GM12891 (cell line): ENCODE measurements around the gene SNX15. TPM values are rescaled to one million over a fixed set of nuclear protein-coding genes. Genes with fewer than 3 reads are reported as not detected.
"Not testable (repeated sequence)": the region's sequence is repeated elsewhere in the genome, so short reads cannot be mapped to it uniquely, and the experiment has no call there.

Source experiments
- DNase-seq: peaks from one replicate; pipeline ENCODE4 v3.0.0; 2011; ENCODE audit warnings: low spot score; ENCODE audit not compliant: insufficient read length
- FAIRE-seq: peaks from 2 replicates; lab custom pipeline; 2011; peaks lifted over from hg19 to GRCh38; lab: Jason Lieb, UNC
- PAX5 ChIP-seq: IDR thresholded peaks from 2 replicates; pipeline ENCODE4 v1.6.1; 2011; ENCODE audit warnings: low read length, moderate library complexity, mild to moderate bottlenecking; ENCODE audit not compliant: insufficient read depth, severe bottlenecking
- POLR2A ChIP-seq: IDR thresholded peaks from 2 replicates; pipeline ENCODE4 v1.6.1; 2011; ENCODE audit warnings: low read depth, low read length, control low read depth
- POLR2AphosphoS5 ChIP-seq: IDR thresholded peaks from 2 replicates; pipeline ENCODE4 v1.6.1; 2011; ENCODE audit warnings: low read depth, low read length, control low read depth
- POU2F2 ChIP-seq: IDR thresholded peaks from 2 replicates; pipeline ENCODE4 v1.6.1; 2011; ENCODE audit warnings: low read depth, mild to moderate bottlenecking, control low read depth, low read length, moderate library complexity
- SPI1 ChIP-seq: IDR thresholded peaks from 2 replicates; pipeline ENCODE4 v1.6.1; 2011; ENCODE audit warnings: low read depth, low read length, control low read depth
- TAF1 ChIP-seq: IDR thresholded peaks from 2 replicates; pipeline ENCODE4 v1.6.1; 2011; ENCODE audit warnings: low read depth, low read length, control low read depth
- polyA plus RNA-seq: library from polyadenylated mRNA; unstranded; fragments of >200 nt; gene quantifications from one replicate; pipeline ENCODE4 v1.2.1, GENCODE V29; 2012; ENCODE audit warnings: low read depth, missing spikeins, inconsistent platforms; ENCODE audit not compliant: missing spikeins

The SNX15 gene, protein sequence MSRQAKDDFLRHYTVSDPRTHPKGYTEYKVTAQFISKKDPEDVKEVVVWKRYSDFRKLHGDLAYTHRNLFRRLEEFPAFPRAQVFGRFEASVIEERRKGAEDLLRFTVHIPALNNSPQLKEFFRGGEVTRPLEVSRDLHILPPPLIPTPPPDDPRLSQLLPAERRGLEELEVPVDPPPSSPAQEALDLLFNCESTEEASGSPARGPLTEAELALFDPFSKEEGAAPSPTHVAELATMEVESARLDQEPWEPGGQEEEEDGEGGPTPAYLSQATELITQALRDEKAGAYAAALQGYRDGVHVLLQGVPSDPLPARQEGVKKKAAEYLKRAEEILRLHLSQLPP
- polyA plus RNA-seq = 11.5 TPM

DNA sequence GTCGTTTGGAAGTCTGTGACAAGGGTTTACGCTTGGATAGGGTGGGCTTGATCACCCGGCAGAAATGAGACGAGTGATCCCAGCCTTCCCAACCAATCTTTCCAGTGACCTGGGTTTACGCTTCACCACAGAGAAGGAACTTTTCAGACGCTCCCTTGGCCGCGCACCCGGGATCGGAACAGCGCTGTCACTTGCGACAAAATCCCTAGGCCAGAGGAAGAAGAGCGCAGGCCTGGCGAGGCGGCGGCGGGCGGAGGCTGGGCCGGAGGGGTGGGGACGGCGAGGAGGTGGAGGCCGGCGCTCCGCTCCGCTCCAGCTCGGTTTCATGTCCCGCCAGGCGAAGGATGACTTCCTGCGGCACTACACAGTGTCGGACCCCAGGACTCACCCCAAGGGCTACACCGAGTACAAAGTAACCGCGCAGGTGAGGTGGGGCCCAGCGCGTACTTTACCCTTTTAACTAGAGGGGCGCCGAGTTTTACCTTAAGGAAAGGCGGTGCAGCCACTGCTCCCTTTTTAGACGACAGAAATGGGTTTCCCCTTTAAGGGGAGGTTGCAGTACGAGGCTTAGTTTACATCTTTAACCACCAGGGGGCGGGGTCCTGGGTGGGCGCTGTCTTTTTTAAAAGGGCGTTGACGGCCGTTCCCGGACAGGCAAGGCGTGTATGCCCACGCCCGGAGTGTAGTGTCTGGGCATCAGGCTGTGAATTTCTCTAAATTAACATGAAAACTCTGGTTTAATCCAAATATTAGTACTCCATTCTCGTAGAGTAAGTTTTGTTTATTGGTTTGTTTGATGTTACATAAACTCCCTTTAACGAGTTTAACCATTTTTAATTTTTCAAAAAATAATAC is at the start of gene SNX15:
Gene SNX15, plus strand, starts transcription at position 227 of the 855 bp plus-strand sequence. Its CDS starts 99 bp downstream, at position 326.
- FAIRE-seq (peak; percentile 71), DNase-seq (peak; percentile 90)
- TF ChIP-seq POLR2A (0 out of 2 replicates have a peak, but pooled peaks have one; percentile 33), TAF1 (no peak)

DNA sequence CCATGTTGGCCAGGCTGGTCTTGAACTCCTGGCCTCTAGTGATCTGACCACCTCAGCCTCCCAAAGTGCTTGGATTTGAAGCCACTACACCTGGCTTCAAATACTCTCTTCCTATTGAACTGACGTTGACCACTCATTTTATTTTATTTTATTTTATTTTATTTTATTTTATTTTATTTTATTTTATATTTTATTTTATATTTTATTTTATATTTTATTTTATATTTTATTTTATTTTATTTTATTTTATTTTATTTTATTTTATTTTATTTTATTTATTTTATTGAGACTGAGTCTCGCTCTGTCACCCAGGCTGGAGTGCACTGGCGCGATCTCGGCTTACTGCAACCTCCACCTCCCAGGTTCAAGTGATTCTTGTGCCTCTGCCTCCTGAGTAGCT is 43.9 kb upstream of the SNX15 start:
- not testable (repeated sequence) for DNase-seq, FAIRE-seq

DNA sequence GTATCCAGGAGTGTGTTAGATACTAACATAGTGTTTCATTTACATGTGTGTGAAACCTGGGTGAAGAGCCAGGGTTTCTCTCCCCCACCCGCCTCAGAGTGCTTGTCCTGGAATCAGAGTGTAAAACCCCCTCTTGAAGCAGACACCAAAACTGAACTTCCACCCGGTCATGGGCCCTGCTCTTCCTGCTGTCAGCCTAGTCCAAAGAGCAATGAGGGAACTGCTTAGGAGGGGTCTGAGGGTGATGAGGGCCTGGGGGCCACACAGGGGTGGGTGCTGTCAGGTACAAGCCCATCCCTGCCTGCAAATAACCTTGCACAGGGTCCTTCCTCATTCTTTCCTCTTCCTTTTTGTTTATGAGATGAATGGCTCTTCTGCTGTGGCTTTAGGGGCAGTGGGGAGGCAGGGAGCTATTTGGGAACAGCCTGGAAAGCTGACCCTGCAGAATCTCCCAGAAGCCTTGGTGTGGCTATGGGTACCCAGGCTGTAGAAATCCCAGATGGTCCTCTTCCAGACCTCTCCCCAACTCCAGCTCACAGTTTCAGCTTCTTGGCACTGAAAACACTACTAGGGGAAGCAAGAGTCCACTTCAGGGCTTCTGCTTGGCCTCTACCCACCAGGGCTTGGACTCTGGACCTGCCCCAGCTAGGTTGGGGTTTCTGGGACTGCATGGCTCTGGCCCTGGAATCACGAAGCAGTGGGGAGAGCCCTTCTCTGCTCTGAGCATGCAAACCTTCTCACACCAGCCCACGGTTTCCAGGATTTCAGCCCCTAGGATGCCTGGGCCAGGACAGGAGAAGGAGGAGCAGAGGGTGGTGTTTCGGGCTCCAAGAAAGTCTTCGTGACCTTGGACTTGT is 39.0 kb upstream of the SNX15 start:
- DNase-seq (no peak), FAIRE-seq (no peak)
- TF ChIP-seq POLR2AphosphoS5 = no peak
- no peak for TF ChIP-seq SPI1

DNA sequence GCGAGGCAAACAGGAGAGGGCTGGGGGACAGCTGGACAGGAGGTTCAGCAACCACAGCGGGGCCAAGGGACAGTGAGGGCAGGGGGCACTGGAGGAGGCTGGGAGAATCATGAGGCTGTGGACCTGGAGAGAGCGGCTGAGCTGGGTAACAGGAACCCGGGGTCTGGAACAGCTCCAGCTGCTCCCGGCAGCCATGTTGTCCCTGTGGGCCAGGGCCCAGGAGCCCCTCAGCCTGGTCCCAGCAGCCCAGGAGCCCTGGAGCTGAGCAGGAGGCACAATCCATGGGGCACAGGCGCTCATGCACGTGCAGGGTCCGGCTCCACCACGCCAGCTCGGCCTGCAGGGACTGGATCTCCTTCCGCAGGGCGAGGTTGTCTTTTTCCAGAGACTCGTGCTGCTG is 37.8 kb upstream of the SNX15 start:
- TF ChIP-seq PAX5 = no peak
- no peak for TF ChIP-seq SPI1
- no peak for TF ChIP-seq POLR2A
- TF ChIP-seq POLR2AphosphoS5 = no peak
- no peak for TF ChIP-seq POU2F2
- no peak for TF ChIP-seq TAF1
- DNase-seq (no peak), FAIRE-seq (no peak)

DNA sequence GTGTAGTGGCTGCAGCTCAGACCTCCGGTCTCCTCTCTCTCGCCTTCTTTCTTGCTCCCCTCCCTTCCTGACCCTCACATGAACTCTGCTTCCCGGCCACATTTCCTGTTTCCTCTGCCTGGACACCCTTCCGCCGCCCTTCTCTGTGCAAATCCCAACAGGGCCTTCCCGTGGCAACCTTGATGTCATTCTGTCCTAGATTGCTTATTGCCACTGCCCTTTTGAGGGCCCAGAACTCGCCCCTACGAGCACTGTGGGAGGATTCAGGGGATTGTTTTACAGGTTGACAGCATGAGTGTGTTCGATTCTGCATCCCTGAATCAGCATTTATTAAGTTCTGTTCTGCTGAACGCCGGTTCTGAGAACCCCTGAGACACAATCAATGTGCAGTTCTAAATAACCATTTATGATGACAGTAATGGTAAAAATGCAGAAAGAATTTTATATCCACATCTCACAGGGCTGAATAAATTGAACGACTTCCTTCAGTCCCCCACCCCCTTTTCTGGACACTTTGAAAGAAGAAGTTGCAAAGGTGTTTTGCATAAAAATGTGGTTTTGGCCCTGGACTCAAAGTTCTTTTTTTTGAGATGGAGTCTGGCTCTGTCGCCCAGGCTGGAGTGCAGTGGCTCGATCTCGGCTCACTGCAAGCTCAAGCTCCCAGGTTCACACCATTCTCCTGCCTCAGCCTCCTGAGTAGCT is 36.9 kb upstream of the SNX15 start:
- FAIRE-seq (peak; percentile 40), DNase-seq (no peak)
- TF ChIP-seq POLR2A = no peak
- TF ChIP-seq PAX5 = no peak
- no peak for TF ChIP-seq POU2F2

DNA sequence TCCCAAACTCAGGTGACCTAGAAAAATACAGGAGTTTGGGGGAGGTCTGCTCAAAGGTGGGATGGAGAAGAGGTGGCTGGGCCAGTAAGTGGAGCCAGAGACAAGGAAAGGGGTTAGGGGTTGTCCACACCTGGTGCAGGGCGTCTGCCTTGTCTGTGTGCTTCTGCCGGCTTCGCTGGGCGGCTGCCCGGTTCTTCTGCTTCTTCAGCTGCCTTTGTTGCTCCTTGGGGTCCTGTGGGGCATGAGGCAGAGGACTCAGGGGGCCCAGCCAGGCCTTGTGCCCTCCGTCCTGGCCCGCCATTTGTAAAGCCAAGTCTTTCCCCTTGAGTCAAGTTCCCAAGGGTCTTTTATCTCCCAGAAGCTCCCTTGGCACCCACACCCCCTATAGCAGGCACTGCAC is 32.9 kb upstream of the SNX15 start:
- DNase-seq (no peak), FAIRE-seq (no peak)
- TF ChIP-seq TAF1 (no peak), POU2F2 (no peak), PAX5 (no peak), POLR2A (no peak), POLR2AphosphoS5 (no peak), SPI1 (no peak)

DNA sequence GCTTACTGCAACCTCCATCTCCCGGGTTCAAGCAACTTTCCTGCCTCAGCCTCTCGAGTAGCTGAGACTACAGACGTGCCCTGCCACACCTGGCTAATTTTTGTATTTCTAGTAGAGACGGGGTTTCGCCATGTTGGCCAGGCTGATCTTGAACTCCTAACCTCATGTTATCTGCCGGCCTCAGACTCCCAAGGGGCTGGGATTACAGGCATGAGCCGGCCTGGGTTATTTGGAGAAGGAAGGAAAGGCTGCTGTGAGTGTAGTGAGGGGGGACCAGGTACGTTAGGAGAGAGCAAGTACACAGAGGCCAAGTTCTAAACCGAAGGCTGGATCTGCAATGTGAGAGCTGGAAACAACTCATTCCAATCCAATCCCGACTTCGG is 30.9 kb upstream of the SNX15 start:
- no peak for TF ChIP-seq POU2F2
- DNase-seq (no peak), FAIRE-seq (no peak)

DNA sequence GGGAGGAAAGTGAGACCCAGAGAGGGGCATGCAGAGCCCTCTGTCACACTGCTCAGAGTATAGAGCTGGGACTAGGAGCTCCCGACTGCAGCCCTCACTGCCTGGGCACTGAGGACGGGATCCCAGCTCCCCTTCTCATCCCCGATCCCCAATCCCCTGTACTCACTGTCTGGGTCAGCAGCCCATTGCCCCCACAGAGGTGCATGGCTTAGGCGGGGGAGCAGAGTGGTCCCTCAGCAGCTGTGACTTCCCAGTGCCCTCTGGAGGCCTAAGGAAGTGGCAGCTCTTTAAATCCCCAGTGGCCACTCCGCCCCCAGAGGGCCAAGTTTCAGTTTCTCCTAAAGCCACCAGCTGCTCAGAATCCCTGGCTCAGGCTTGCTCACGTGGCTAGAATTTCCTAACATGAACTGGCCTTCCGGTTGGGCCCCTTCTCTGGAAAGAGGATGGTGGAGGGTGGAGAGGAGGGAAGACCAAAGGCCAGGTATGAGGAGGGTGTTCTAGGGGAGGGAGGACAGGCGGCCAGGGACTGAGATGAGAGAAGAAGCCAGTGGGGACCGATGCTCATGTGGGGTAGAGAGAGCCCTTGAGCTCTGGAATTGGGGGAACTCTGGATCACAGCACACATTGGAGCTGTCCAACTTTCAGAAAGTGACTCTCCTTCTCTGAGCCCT is 30.4 kb upstream of the SNX15 start, which contains the start of gene BATF2:
Gene BATF2, minus strand, starts transcription at position 262 of the 671 bp plus-strand sequence. Its CDS starts 57 bp downstream, at position 205.
- FAIRE-seq (no peak), DNase-seq (no peak)
- TF ChIP-seq PAX5 (no peak), POLR2A (no peak), TAF1 (no peak)

DNA sequence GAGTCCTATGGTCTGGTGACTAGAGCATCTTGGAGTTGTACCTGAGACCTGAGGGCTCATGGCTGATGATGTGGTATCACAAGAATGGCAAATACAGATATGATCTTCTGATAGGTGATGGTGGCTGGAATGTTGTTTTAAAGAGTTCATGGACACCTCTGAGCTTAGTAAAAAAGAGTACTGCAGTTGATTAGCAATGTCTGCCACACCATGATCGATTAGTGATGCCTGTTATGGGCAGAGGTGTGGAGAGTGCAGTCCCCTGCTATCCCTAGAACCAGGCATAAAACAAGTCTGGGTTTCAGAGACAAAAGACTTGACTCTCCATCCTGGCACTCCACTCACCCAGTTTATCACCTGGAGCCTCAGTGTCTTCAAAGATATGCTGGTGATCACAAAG is 29.1 kb upstream of the SNX15 start:
- no peak for FAIRE-seq
- TF ChIP-seq POLR2AphosphoS5 (no peak), POLR2A (no peak), PAX5 (no peak), POU2F2 (no peak), TAF1 (no peak), SPI1 (no peak)
- no peak for DNase-seq
